Colonic mucosa (tissue), 4 donors: ENCODE results near the gene PPCDC. TPM values are rescaled to one million over a fixed set of nuclear protein-coding genes. Genes with fewer than 3 reads are reported as not detected.

Experiments
- DNase-seq: peaks from one replicate; pipeline ENCODE4 v3.0.0-alpha.2; 2020
- H3K27ac ChIP-seq: fragments of 200-600 bp; one replicate; pipeline ENCODE4 v1.8.0; 2021
- H3K27me3 ChIP-seq: fragments of 200-600 bp; one replicate; pipeline ENCODE4 v1.8.0; 2021
- H3K36me3 ChIP-seq: fragments of 200-600 bp; one replicate; pipeline ENCODE4 v1.8.0; 2021
- H3K4me1 ChIP-seq: fragments of 200-600 bp; one replicate; pipeline ENCODE4 v1.8.0; 2021; ENCODE audit warnings: mild to moderate bottlenecking
- H3K4me3 ChIP-seq: fragments of 200-600 bp; one replicate; pipeline ENCODE4 v1.8.0; 2021
- H3K9ac ChIP-seq, 2 donors: one replicate each; pipeline ENCODE4 v1.7.0; 2013; ENCODE audit warnings: control low read depth in 2 of 2, low read depth in 2 of 2, low read length in 2 of 2
- H3K9me3 ChIP-seq: fragments of 200-600 bp; one replicate; pipeline ENCODE4 v1.8.0; 2021
- intact Hi-C: fragments of 100-400 bp; cut with DNase I; formaldehyde crosslinking; loops from one replicate; pipeline ENCODE4 v1.14.1; 2022
- total RNA-seq, 2 donors: library from RNA; stranded (reverse); fragmentation: NEBNext Ultra II Directional in 1 of 2; extraction: Animal tissue kit (Norgen Biotek cat#: 25700) in 1 of 2; gene quantifications; one replicate each; pipeline ENCODE4 v1.2.1, GENCODE V29; 2021
- TF ChIP-seq, protein P1 (sequence below): fragments of 200-600 bp; IDR thresholded peaks from one replicate; pipeline ENCODE4 v1.8.0; 2022; ENCODE audit warnings: antibody characterized with exemption, mild to moderate bottlenecking
- donor health status: healthy.
- donor health status: DM: no; HTN: no; CAD: no.
- donor health status: DM: no; HTN: no; CAD: no.

PPCDC gene, protein sequence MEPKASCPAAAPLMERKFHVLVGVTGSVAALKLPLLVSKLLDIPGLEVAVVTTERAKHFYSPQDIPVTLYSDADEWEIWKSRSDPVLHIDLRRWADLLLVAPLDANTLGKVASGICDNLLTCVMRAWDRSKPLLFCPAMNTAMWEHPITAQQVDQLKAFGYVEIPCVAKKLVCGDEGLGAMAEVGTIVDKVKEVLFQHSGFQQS
- 10 to 100 TPM; 10.1 to 23.1 TPM for total RNA-seq

DNA sequence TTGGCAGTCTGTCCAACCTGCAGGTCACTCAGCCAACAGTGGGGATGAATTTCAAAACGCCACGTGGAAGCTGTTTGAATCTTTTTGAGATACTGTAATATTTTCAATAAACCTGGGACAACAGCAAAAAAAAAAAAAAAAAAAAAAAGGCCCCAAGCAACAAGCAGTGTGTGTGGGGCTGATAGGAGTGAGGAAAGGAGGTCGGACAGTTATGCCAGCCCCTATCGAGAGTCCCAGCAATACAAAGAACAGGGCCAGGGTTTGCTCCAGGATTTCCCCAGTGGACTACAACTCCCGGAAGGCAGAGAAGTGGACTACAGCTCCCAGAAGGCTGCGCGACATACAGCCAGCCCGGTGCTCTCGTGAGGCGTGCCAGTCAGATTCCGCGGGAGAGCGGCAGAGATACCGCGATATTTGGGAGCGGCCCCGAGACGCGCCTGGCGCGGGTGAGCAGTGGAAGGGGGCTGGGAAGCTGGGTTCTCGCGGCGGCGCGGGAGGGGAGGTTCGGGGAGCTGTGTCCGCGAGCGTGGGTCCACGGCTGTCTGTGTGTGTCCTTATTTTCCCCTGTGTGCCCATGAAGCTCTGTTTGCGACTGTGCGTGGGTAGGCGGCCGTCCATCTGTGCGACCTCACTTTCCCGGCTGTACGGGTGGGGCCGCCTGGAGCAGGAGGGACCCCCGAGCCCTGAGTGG lies at the start of gene PPCDC:
Gene PPCDC, plus strand, starts transcription at position 410 of the 691 bp plus-strand sequence. CDS start 4,729 bp downstream, outside the sequence.
- TF ChIP-seq, protein P1, sequence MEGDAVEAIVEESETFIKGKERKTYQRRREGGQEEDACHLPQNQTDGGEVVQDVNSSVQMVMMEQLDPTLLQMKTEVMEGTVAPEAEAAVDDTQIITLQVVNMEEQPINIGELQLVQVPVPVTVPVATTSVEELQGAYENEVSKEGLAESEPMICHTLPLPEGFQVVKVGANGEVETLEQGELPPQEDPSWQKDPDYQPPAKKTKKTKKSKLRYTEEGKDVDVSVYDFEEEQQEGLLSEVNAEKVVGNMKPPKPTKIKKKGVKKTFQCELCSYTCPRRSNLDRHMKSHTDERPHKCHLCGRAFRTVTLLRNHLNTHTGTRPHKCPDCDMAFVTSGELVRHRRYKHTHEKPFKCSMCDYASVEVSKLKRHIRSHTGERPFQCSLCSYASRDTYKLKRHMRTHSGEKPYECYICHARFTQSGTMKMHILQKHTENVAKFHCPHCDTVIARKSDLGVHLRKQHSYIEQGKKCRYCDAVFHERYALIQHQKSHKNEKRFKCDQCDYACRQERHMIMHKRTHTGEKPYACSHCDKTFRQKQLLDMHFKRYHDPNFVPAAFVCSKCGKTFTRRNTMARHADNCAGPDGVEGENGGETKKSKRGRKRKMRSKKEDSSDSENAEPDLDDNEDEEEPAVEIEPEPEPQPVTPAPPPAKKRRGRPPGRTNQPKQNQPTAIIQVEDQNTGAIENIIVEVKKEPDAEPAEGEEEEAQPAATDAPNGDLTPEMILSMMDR = no peak
- Histone ChIP-seq H3K9me3 (no peaks in the 10 kb centered on the region), H3K27ac (peak within 1 kb of the TSS; percentile 72), H3K27me3 (no peaks in the 10 kb centered on the region), H3K4me1 (peaks cover 5% of the 10 kb centered on the region), H3K4me3 (peak within 1 kb of the TSS; percentile 67), H3K36me3 (no peaks in the 10 kb centered on the region), H3K9ac (peak within 1 kb of the TSS; percentile 97 to 99)
- peak; percentile 97 for DNase-seq
- intact Hi-C loops = loop anchor here (10.0 kb wide), 1 partner anchor 281 kb away; no protein-coding TSS in a partner anchor

DNA sequence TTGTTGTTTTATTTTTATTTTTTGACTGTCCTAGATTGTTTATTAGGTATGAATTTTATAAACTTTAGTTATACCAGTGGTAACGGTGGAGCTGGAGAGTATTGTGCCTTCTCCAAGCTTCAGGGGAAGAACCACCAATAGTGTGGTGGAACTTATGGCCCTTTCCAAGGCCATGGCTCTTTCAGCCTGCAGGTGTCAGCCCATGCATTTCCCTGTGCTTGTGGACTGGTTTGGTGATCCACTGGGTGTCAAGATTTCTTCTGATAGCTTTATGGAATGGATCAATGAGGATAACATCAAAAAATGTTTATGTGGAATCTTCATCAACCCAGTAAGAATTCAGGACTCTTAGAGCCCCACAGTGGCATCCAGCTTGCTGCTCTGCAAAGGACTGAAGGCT lies 47.2 kb upstream of the PPCDC start:
- no peaks in the 10 kb centered on the region for H3K36me3 ChIP-seq
- intact Hi-C loops = no loop called here
- no peak for DNase-seq

DNA sequence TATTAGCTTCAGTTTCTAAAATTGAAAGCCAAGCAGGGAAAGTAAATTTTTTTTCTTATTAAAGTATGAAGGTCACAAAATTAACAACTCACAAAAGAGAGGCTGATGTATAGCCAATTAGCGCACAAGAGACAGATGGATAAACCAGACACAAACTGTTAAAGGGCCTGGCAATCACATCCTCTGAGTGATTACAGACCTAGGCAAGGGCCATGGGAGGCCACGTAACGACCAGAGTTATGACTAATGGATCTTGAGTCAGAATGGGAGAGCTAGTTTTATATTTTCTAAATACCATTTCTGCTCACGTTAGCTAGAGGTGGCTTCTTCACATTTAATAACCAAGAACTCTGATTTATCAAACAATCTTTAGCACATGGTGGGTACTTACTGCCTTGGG lies 45.8 kb upstream of the PPCDC start:
- intact Hi-C loops = no loop called here
- H3K4me1 ChIP-seq = no peaks in the 10 kb centered on the region
- no peak overlapping the region for H3K4me3 ChIP-seq
- TF ChIP-seq, protein P1 = no peak
- no peak for DNase-seq
- no peaks in the 10 kb centered on the region for H3K27me3 ChIP-seq
- no peak overlapping the region for H3K27ac ChIP-seq
- H3K9me3 ChIP-seq = no peaks in the 10 kb centered on the region
- no peak overlapping the region for H3K9ac ChIP-seq
- no peaks in the 10 kb centered on the region for H3K36me3 ChIP-seq

More for the DNA sequence above, 47.2 kb upstream of the PPCDC start:
- no peak overlapping the region for H3K27ac ChIP-seq
- TF ChIP-seq, protein P1 = no peak
- no peak overlapping the region for H3K9ac ChIP-seq
- no peaks in the 10 kb centered on the region for H3K9me3 ChIP-seq
- no peaks in the 10 kb centered on the region for H3K4me1 ChIP-seq
- no peak overlapping the region for H3K4me3 ChIP-seq
- no peaks in the 10 kb centered on the region for H3K27me3 ChIP-seq

DNA sequence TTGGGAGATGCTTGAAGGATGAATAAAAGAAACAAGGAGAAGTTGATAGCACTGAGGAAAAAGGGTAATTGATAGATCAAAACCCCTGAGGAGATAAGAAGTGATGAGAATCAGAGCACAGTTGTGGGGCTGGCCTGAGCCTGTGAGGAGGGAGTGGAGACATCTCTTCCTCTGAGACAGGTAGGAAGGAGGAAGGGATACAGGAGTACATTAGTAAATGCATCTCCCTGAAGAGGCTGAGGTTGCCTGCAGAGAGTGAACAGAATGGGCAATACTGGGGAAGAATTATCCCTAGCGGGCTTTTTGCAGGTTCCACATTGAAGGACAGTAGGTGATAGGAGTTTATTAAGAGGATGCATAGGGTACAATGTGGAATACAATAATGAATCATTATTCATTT lies 45.3 kb upstream of the PPCDC start:
- Histone ChIP-seq H3K27me3 (no peaks in the 10 kb centered on the region), H3K27ac (no peak overlapping the region), H3K9ac (no peak overlapping the region), H3K4me3 (no peak overlapping the region), H3K9me3 (no peaks in the 10 kb centered on the region), H3K36me3 (no peaks in the 10 kb centered on the region), H3K4me1 (no peaks in the 10 kb centered on the region)
- TF ChIP-seq, protein P1 = no peak
- no peak for DNase-seq
- intact Hi-C loops = no loop called here

DNA sequence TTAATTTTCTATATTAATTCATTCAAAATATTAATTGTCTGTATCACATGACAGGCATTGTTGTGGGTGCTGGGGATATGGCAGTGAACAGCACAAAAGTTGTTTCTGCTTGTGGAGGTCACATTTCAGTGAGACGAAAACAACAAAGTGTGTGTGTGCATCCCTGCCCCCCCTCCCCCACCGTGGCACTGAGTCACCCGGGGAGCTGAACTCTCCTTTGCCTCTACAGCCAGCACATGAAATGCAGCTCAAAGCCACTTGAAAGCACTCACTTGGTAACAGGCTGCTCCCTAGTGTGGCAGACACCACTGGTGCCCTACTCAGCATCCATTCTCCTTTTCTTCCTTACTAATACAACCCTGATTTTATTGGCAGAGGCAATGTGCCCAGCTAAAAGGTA lies 44.9 kb upstream of the PPCDC start:
- TF ChIP-seq, protein P1 = no peak
- Histone ChIP-seq H3K9ac (no peak overlapping the region), H3K4me1 (no peaks in the 10 kb centered on the region), H3K4me3 (no peak overlapping the region), H3K9me3 (no peaks in the 10 kb centered on the region), H3K36me3 (no peaks in the 10 kb centered on the region), H3K27ac (no peak overlapping the region), H3K27me3 (no peaks in the 10 kb centered on the region)
- intact Hi-C loops = no loop called here
- no peak for DNase-seq
